Body of pancreas (tissue), 4 donors: ENCODE data around the gene EIF3B. TPM values are rescaled to one million over a fixed set of nuclear protein-coding genes. Genes with fewer than 3 reads are reported as not detected.

Experiments used
- ATAC-seq: fragments of 150-250 bp; one replicate; pipeline ENCODE4 v1.9.1; 2016
- DNase-seq, 4 donors: peaks; one replicate each; pipeline ENCODE4 v3.0.0-alpha.2; 2019
- H3K27ac ChIP-seq, 4 donors: fragments of 200-600 bp; sonication (generic); 1 replicate in 3 of 4; 2 replicates in 1 of 4; pipeline versions ENCODE4 v1.5.1 to v1.6.1; 2016 to 2019; ENCODE audit warnings: mild to moderate bottlenecking in 1 of 4, mixed read lengths in 1 of 4, moderate library complexity in 1 of 4
- H3K27me3 ChIP-seq, 2 donors: fragments of 200-600 bp; sonication (generic); one replicate each; pipeline ENCODE4 v1.6.0; 2016; ENCODE audit warnings: mild to moderate bottlenecking in 1 of 2
- H3K36me3 ChIP-seq, 2 donors: fragments of 200-600 bp; sonication (generic); replicated peaks in 1 of 2; 2 replicates each; pipeline ENCODE4 v1.5.1; 2016; ENCODE audit warnings: low read depth in 2 of 2; ENCODE audit not compliant: insufficient read depth in 1 of 2
- H3K4me1 ChIP-seq: fragments of 200-600 bp; sonication (generic); one replicate; pipeline ENCODE4 v1.6.0; 2016
- H3K4me3 ChIP-seq, 2 donors: fragments of 200-600 bp; sonication (generic); 1 replicate in 1 of 2; 2 replicates in 1 of 2; pipeline ENCODE4 v1.5.1; 2016 to 2019
- H3K9me3 ChIP-seq, 3 donors: fragments of 200-600 bp; sonication (generic); 1 replicate in 2 of 3; 2 replicates in 1 of 3; pipeline ENCODE4 v1.5.1; 2016
- POLR2A ChIP-seq, 3 donors: fragments of 450-650 bp; IDR thresholded peaks; one replicate each; pipeline ENCODE4 v1.6.1; 2016; ENCODE audit warnings: antibody characterized with exemption in 3 of 3, mild to moderate bottlenecking in 2 of 3
- WGBS, 2 donors: methylation state at CpG; one replicate each; pipeline ENCODE4 v1.1.5; 2017; 5-methylcytosine and 5-hydroxymethylcytosine counted together
- intact Hi-C: fragments of 100-400 bp; cut with DNase I; formaldehyde crosslinking; loops from one replicate; pipeline ENCODE4 v1.15.1; 2023
- total RNA-seq, 2 donors: library from RNA; depleted of rRNA; stranded (reverse); fragments of >200 nt; gene quantifications; one replicate each; pipeline ENCODE4 v1.1.0, GENCODE V29; 2016
- TF ChIP-seq, protein P1 (sequence below), 7 experiments: fragments of 450-650 bp in 4 of 7; fragments of 200-600 bp in 3 of 7; sonication (generic) in 3 of 7; IDR thresholded peaks; one replicate each; pipeline ENCODE4 v1.5.1; 2016 to 2019; ENCODE audit warnings: antibody characterized with exemption in 7 of 7

EIF3B gene
- total RNA-seq, 2 donors from 2014 or later: 87.2 to 232 TPM

DNA sequence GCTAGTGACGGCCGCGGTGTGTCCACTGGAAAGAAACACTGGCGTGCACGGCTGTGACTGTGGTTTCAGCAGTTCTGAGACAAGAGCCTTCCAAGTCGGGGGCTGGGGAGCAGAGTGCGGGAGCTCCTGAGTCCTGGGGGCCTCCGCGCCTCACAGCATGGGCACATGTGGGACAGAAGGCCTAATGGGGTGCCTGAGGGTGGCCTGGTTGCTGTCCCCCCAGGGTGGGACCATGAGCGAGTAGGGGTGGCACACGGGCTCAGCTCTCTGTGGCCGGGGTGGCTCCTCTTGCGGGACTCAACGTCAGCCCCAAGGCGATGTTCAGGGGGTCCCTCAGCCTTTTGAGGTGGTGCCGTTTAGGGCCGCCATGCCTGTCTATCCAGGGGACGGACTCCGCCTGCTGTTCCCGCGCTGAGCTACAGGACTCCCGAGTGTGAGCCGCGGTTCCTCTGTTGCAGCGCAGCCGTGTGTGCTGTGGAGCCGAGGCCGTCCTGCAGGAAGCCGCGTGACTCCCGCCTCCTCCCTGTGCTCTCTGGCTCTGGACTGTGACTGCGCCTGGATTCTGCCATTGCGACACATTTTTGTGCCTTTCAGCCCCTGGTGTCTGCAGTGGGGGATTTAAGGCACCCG lies 25.3 kb downstream of the EIF3B start:
- H3K27me3 ChIP-seq: no peaks in the 10 kb centered on the region
- DNase-seq: no peak
- H3K4me3 ChIP-seq: no peak overlapping the region
- peaks cover 23% of the 10 kb centered on the region for H3K4me1 ChIP-seq
- H3K9me3 ChIP-seq: no peaks in the 10 kb centered on the region
- no peak for ATAC-seq
- H3K27ac ChIP-seq: no peak overlapping the region
- TF ChIP-seq, protein P1, sequence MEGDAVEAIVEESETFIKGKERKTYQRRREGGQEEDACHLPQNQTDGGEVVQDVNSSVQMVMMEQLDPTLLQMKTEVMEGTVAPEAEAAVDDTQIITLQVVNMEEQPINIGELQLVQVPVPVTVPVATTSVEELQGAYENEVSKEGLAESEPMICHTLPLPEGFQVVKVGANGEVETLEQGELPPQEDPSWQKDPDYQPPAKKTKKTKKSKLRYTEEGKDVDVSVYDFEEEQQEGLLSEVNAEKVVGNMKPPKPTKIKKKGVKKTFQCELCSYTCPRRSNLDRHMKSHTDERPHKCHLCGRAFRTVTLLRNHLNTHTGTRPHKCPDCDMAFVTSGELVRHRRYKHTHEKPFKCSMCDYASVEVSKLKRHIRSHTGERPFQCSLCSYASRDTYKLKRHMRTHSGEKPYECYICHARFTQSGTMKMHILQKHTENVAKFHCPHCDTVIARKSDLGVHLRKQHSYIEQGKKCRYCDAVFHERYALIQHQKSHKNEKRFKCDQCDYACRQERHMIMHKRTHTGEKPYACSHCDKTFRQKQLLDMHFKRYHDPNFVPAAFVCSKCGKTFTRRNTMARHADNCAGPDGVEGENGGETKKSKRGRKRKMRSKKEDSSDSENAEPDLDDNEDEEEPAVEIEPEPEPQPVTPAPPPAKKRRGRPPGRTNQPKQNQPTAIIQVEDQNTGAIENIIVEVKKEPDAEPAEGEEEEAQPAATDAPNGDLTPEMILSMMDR (IDR thresholded peaks at IDR 0.05): no peak
- TF ChIP-seq POLR2A (IDR thresholded peaks at IDR 0.05): no peak
- peaks cover 0 to 38% of the 10 kb centered on the region in 2 donors for H3K36me3 ChIP-seq
- intact Hi-C loops: no loop called here
- 90 to 95% methylated on average over 7 to 32 of the region's 34 CpGs for WGBS, 2 donors

DNA sequence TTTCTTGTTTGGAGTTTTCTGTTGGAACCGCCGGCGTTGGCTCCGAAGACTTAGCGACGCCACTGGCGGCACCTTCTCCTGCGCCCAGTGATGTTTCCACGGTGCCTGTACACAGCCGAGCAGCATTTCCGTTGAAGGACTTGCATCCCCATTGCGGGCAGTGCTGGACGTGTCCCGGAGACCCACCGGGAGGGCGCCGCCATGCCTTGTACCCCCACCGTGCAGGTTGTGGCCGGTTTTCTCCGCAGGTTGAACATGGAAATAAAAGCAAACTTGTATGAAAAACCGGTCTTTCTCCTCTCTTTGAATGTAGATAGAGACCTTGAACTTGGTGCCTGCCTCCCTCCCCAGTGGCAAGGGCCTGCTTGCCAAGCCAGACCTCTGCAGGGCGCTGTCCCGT lies 25.8 kb downstream of the EIF3B start:
- H3K4me1 ChIP-seq: peaks cover 19% of the 10 kb centered on the region
- no peaks in the 10 kb centered on the region for H3K27me3 ChIP-seq
- intact Hi-C loops: no loop called here
- peaks cover 0 to 38% of the 10 kb centered on the region in 2 donors for H3K36me3 ChIP-seq
- TF ChIP-seq, protein P1 (IDR thresholded peaks at IDR 0.05): no peak
- TF ChIP-seq POLR2A (IDR thresholded peaks at IDR 0.05): no peak
- H3K4me3 ChIP-seq: no peak overlapping the region
- ATAC-seq: no peak
- H3K9me3 ChIP-seq: no peaks in the 10 kb centered on the region
- no peak for DNase-seq
- no peak overlapping the region for H3K27ac ChIP-seq
- WGBS, 2 donors: 89 to 93% methylated on average over 23 of the region's 23 CpGs

DNA sequence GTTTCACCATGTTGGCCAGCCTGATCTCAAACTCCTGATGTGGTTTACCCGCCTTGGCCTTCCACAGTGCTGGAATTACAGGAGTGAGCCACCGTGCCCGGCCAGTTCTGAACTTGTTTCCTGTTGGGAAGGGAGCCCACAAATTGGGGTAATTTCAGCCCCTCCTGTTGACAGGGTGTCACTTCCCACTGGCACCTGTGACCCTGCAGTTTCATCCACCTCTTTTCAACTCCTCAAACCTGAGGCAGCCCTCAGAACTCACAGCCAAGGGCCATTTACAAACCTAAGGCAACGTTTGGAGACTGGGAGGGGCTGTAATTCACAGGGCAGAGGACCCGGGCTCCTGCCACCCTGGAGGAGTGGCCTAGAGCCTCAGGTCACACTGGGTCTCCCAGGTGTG lies 26.6 kb downstream of the EIF3B start:
- intact Hi-C loops: no loop called here
- DNase-seq (no peak), ATAC-seq (no peak)
- WGBS, 2 donors: 27 to 41% methylated on average over 4 to 5 of the region's 5 CpGs
- Histone ChIP-seq H3K36me3 (peaks cover 0 to 35% of the 10 kb centered on the region in 2 donors), H3K4me3 (no peak overlapping the region), H3K4me1 (peaks cover 12% of the 10 kb centered on the region), H3K27me3 (no peaks in the 10 kb centered on the region), H3K27ac (no peak overlapping the region), H3K9me3 (no peaks in the 10 kb centered on the region)
- TF ChIP-seq, protein P1 (IDR thresholded peaks at IDR 0.05): no peak
- TF ChIP-seq POLR2A (IDR thresholded peaks at IDR 0.05): no peak

DNA sequence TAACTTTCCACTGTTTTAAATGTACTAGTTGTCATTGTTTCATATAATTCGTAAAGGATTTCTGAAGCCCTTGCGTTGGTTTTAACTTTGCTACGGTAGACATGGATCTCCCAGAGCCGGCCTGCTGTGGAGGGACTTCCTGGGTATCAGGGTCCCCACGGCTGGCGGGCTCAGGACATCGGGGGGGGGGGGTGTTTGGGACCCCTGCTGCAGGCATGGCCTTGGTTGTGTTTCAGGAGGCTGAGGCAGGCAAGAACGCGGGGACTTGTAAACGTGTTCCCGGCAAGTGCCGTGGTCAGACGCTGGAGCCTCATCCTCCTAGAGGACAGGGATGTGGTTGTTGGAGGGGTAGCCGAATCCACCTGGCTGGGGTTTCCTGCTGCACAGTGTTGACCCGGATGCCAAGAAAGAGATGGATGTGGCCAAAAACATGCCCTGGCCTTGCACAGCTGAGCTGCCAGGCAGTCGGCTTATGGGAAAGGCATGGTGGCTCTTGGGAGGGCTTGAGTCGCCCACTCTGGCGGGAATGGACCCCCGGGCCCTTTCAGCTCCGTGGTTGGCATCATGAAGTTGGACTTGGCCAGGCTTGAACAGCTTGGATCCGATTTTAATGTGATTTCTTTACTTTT lies 27.4 kb downstream of the EIF3B start:
- no peak overlapping the region for H3K27ac ChIP-seq
- TF ChIP-seq, protein P1 (IDR thresholded peaks at IDR 0.05): no peak
- no peak for TF ChIP-seq POLR2A (IDR thresholded peaks at IDR 0.05)
- DNase-seq (no peak), ATAC-seq (no peak)
- no peak overlapping the region for H3K4me3 ChIP-seq
- intact Hi-C loops: no loop called here
- 79 to 89% methylated on average over 9 to 21 of the region's 21 CpGs for WGBS, 2 donors
- peaks cover 4% of the 10 kb centered on the region for H3K4me1 ChIP-seq
- H3K27me3 ChIP-seq: no peaks in the 10 kb centered on the region
- peaks cover 0 to 33% of the 10 kb centered on the region in 2 donors for H3K36me3 ChIP-seq
- H3K9me3 ChIP-seq: no peaks in the 10 kb centered on the region
